HepG2 (cell line): Measurements from ENCODE around the gene INO80E. TPM values are rescaled to one million over a fixed set of nuclear protein-coding genes. Genes with fewer than 3 reads are reported as not detected.
A peak's percentile ranks its signal among the peaks of the same experiment; 100 is the strongest.

Source experiments
- ATAD3A ChIP-seq: sonication (generic); formaldehyde crosslinking; IDR thresholded peaks from 2 replicates; pipeline ENCODE4 v1.4.0; 2020; ENCODE audit warnings: missing genetic modification reagents
- ELF3 ChIP-seq: IDR thresholded peaks from 2 replicates; pipeline ENCODE4 v1.6.1; 2016; ENCODE audit warnings: missing genetic modification reagents, missing compliant biosample characterization
- GABPA ChIP-seq, 2 experiments: IDR thresholded peaks; 2 replicates each; pipeline ENCODE4 v1.6.1; 2011 to 2016; ENCODE audit warnings: low read depth in 2 of 2, low read length in 1 of 2, missing biosample characterization in 1 of 2, missing genetic modification characterization in 1 of 2
- MAFK ChIP-seq, 2 experiments: IDR thresholded peaks in 1 of 2; conservative IDR thresholded peaks in 1 of 2; 2 replicates each; pipeline ENCODE4 v1.6.1; 2011; ENCODE audit warnings: improper control_type of control experiment in 2 of 2, low read length in 2 of 2
- MLLT10 ChIP-seq: sonication (generic); formaldehyde crosslinking; IDR thresholded peaks from 2 replicates; pipeline ENCODE4 v1.4.0; 2020; ENCODE audit warnings: missing genetic modification reagents
- NFE2 ChIP-seq: sonication (generic); formaldehyde crosslinking; IDR thresholded peaks from 2 replicates; pipeline ENCODE4 v1.4.0; 2020; ENCODE audit warnings: missing genetic modification reagents
- NR2F6 ChIP-seq, 2 experiments: IDR thresholded peaks; 2 replicates each; pipeline ENCODE4 v1.6.1; 2016; ENCODE audit warnings: antibody characterized with exemption in 1 of 2, mild to moderate bottlenecking in 1 of 2
- PAWR ChIP-seq: sonication (generic); formaldehyde crosslinking; IDR thresholded peaks from 2 replicates; pipeline ENCODE4 v1.4.0; 2020; ENCODE audit warnings: missing genetic modification reagents, mild to moderate bottlenecking, borderline replicate concordance
- SCMH1 ChIP-seq: sonication (generic); formaldehyde crosslinking; IDR thresholded peaks from 2 replicates; pipeline ENCODE4 v1.9.0; 2021; ENCODE audit warnings: missing genetic modification reagents, mild to moderate bottlenecking, borderline replicate concordance
- SNAI1 ChIP-seq: sonication (generic); formaldehyde crosslinking; IDR thresholded peaks from 2 replicates; pipeline ENCODE4 v1.5.0; 2020; ENCODE audit warnings: mild to moderate bottlenecking, missing genetic modification reagents, borderline replicate concordance
- THAP7 ChIP-seq: sonication (generic); formaldehyde crosslinking; IDR thresholded peaks from 2 replicates; pipeline ENCODE4 v1.8.1; 2023; ENCODE audit warnings: mild to moderate bottlenecking, missing genetic modification reagents
- TRIM22 ChIP-seq: fragments of 450-650 bp; IDR thresholded peaks from 2 replicates; pipeline ENCODE4 v1.6.1; 2017
- ZFYVE20 ChIP-seq: sonication (generic); formaldehyde crosslinking; IDR thresholded peaks from 2 replicates; pipeline ENCODE4 v1.8.0; 2023; ENCODE audit warnings: low read depth, mild to moderate bottlenecking, moderate library complexity, missing genetic modification reagents, borderline replicate concordance
- ZNF546 ChIP-seq: sonication (generic); formaldehyde crosslinking; conservative IDR thresholded peaks from 2 replicates; pipeline ENCODE4 v1.8.1; 2023; ENCODE audit warnings: mild to moderate bottlenecking, missing genetic modification reagents
- ZNF598 ChIP-seq: sonication (generic); formaldehyde crosslinking; IDR thresholded peaks from 2 replicates; pipeline ENCODE4 v1.5.1; 2020; ENCODE audit warnings: mild to moderate bottlenecking, missing genetic modification reagents, borderline replicate concordance
- ZNF720 ChIP-seq: sonication (generic); formaldehyde crosslinking; IDR thresholded peaks from 2 replicates; pipeline ENCODE4 v1.4.0; 2020; ENCODE audit warnings: missing genetic modification reagents
- ZSCAN29 ChIP-seq: sonication (generic); formaldehyde crosslinking; conservative IDR thresholded peaks from 2 replicates; pipeline ENCODE4 v1.4.0; 2020; ENCODE audit warnings: mild to moderate bottlenecking, missing genetic modification reagents
- polyA plus RNA-seq, 8 experiments: library from polyadenylated mRNA; depleted of rRNA in 3 of 8; stranded (reverse) in 7 of 8; unstranded in 1 of 8; fragments of >200 nt; fragmentation: Illumina TruSeq in 4 of 8; extraction: Trizol in 4 of 8; gene quantifications; 2 replicates each; pipeline versions ENCODE4 v1.2.1 to v1.2.3, GENCODE V29; 2011 to 2016; ENCODE audit warnings: low read depth in 4 of 8, missing spikeins in 1 of 8, mixed read lengths in 1 of 8; ENCODE audit not compliant: insufficient read depth in 1 of 8
- total RNA-seq, 5 experiments: library from RNA; depleted of rRNA; stranded (reverse); fragments of >200 nt; fragmentation: Illumina TruSeq; extraction: Trizol; gene quantifications; 2 replicates each; pipeline ENCODE4 v1.2.3, GENCODE V29; 2016; ENCODE audit warnings: low read depth in 1 of 5
- TF ChIP-seq, protein P1 (sequence below): sonication (generic); formaldehyde crosslinking; IDR thresholded peaks from 2 replicates; pipeline ENCODE4 v1.4.0; 2020; ENCODE audit warnings: missing genetic modification reagents
- TF ChIP-seq, protein P2 (sequence below): IDR thresholded peaks from 2 replicates; pipeline ENCODE4 v1.6.1; 2018; ENCODE audit warnings: missing genetic modification reagents, mild to moderate bottlenecking, missing compliant biosample characterization

INO80E gene
- total and polyA plus RNA-seq, 2 of the 13 experiments (the other 11 are each of a cell fraction or from before 2014, with no cell fraction given): 25.8 to 45.6 TPM

GRCh38 chr16:29973384-29974246 lies 22.4 kb upstream of the INO80E start, which contains the start of gene TAOK2 (continued):
- TF ChIP-seq ZNF598: peak; percentile 82
- TF ChIP-seq ATAD3A (CRISPR knock-in tag): no peak
- no peak for TF ChIP-seq MAFK (conservative IDR thresholded peaks at IDR 0.05 in 1 of 2, IDR thresholded peaks at IDR 0.05 in 1 of 2; ENCODE audit: low read length in 2 of 2)
- no peak for TF ChIP-seq NFE2 (CRISPR knock-in tag)
- peak; percentile 92 for TF ChIP-seq THAP7
- TF ChIP-seq ZNF720 (CRISPR knock-in tag): no peak; the same call in 1 of the 2 replicates
- no peak for TF ChIP-seq GABPA (IDR thresholded peaks at IDR 0.05; ENCODE audit: low read depth, low read length)
- TF ChIP-seq GABPA (CRISPR knock-in tag; IDR thresholded peaks at IDR 0.05; ENCODE audit: low read depth): peak; percentile 81
- TF ChIP-seq ELF3 (CRISPR knock-in tag): peak; percentile 73; the same call in 1 of the 2 replicates
- no peak for TF ChIP-seq SCMH1 (CRISPR knock-in tag)
- no peak for TF ChIP-seq PAWR (CRISPR knock-in tag)
- peak; percentile 86 for TF ChIP-seq ZNF546 (CRISPR knock-in tag)
- TF ChIP-seq NR2F6 (IDR thresholded peaks at IDR 0.05): no peak
- TF ChIP-seq NR2F6 (CRISPR knock-in tag; IDR thresholded peaks at IDR 0.05): no peak; the same call in 1 of the 2 replicates
- TF ChIP-seq, protein P1, sequence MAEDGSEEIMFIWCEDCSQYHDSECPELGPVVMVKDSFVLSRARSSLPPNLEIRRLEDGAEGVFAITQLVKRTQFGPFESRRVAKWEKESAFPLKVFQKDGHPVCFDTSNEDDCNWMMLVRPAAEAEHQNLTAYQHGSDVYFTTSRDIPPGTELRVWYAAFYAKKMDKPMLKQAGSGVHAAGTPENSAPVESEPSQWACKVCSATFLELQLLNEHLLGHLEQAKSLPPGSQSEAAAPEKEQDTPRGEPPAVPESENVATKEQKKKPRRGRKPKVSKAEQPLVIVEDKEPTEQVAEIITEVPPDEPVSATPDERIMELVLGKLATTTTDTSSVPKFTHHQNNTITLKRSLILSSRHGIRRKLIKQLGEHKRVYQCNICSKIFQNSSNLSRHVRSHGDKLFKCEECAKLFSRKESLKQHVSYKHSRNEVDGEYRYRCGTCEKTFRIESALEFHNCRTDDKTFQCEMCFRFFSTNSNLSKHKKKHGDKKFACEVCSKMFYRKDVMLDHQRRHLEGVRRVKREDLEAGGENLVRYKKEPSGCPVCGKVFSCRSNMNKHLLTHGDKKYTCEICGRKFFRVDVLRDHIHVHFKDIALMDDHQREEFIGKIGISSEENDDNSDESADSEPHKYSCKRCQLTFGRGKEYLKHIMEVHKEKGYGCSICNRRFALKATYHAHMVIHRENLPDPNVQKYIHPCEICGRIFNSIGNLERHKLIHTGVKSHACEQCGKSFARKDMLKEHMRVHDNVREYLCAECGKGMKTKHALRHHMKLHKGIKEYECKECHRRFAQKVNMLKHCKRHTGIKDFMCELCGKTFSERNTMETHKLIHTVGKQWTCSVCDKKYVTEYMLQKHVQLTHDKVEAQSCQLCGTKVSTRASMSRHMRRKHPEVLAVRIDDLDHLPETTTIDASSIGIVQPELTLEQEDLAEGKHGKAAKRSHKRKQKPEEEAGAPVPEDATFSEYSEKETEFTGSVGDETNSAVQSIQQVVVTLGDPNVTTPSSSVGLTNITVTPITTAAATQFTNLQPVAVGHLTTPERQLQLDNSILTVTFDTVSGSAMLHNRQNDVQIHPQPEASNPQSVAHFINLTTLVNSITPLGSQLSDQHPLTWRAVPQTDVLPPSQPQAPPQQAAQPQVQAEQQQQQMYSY (CRISPR knock-in tag): no peak
- TF ChIP-seq SNAI1 (CRISPR knock-in tag): peak; percentile 86; the same call in 1 of the 2 replicates
- TF ChIP-seq ZSCAN29 (CRISPR knock-in tag): peak; percentile 25; the same call in 1 of the 2 replicates
- TF ChIP-seq TRIM22: no peak
- TF ChIP-seq ZFYVE20 (CRISPR knock-in tag): no peak
- TF ChIP-seq, protein P2, sequence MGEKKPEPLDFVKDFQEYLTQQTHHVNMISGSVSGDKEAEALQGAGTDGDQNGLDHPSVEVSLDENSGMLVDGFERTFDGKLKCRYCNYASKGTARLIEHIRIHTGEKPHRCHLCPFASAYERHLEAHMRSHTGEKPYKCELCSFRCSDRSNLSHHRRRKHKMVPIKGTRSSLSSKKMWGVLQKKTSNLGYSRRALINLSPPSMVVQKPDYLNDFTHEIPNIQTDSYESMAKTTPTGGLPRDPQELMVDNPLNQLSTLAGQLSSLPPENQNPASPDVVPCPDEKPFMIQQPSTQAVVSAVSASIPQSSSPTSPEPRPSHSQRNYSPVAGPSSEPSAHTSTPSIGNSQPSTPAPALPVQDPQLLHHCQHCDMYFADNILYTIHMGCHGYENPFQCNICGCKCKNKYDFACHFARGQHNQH (CRISPR knock-in tag): peak; percentile 26; the same call in 1 of the 2 replicates
- no peak for TF ChIP-seq MLLT10 (CRISPR knock-in tag)
